Right lung (tissue), 5 donors: ENCODE results near the gene FAM184A. TPM values are rescaled to one million over a fixed set of nuclear protein-coding genes. Genes with fewer than 3 reads are reported as not detected.
A peak's percentile ranks its signal among the peaks of the same experiment; 100 is the strongest.

ENCODE experiments used
- DNase-seq, 2 donors: peaks; one replicate each; pipeline ENCODE4 v3.0.0-alpha.2; 2013
- polyA plus RNA-seq, 5 donors: library from polyadenylated mRNA; unstranded; fragments of 120-200 nt; gene quantifications; one replicate each; pipeline versions ENCODE4 v1.2.1 to v1.2.3, GENCODE V29; 2013; ENCODE audit warnings: inconsistent platforms in 1 of 5, low replicate concordance in 1 of 5; ENCODE audit not compliant: insufficient read length in 5 of 5, insufficient read depth in 1 of 5

The FAM184A gene
- polyA plus RNA-seq, 5 donors: 62.5 to 123 (median 89.6) TPM

- no peak for DNase-seq
Measured at GRCh38 chr6:119063491-119063890, 15.0 kb downstream of the FAM184A start.

GRCh38 chr6:119061215-119061614 lies 17.2 kb downstream of the FAM184A start:
- no peak for DNase-seq

GRCh38 chr6:119060255-119060907 lies 18.1 kb downstream of the FAM184A start:
- DNase-seq: no peak

GRCh38 chr6:119055069-119055468 lies 23.4 kb downstream of the FAM184A start:
- DNase-seq: no peak

GRCh38 chr6:119052987-119053386 lies 25.5 kb downstream of the FAM184A start:
- no peak for DNase-seq

GRCh38 chr6:119052292-119052889 lies 26.1 kb downstream of the FAM184A start:
- no peak for DNase-seq

- DNase-seq: no peak
Measured at GRCh38 chr6:119044255-119044654, 34.2 kb downstream of the FAM184A start.

GRCh38 chr6:119043783-119044182 lies 34.7 kb downstream of the FAM184A start:
- no peak for DNase-seq

- no peak for DNase-seq
Measured at GRCh38 chr6:119043265-119043664, 35.2 kb downstream of the FAM184A start.

- DNase-seq: peak; percentile 48 to 51
Measured at GRCh38 chr6:119040636-119041035, 37.8 kb downstream of the FAM184A start.

- DNase-seq: peak in 1 of 2 donors; percentile 6
Measured at GRCh38 chr6:119040229-119040628, 38.2 kb downstream of the FAM184A start.

- DNase-seq: no peak
Measured at GRCh38 chr6:119037941-119038623, 40.4 kb downstream of the FAM184A start.

GRCh38 chr6:119037264-119037663 lies 41.2 kb downstream of the FAM184A start:
- DNase-seq: no peak

GRCh38 chr6:119036081-119036480 lies 42.4 kb downstream of the FAM184A start:
- peak in 1 of 2 donors; percentile 23 for DNase-seq

GRCh38 chr6:119035459-119035858 lies 43.0 kb downstream of the FAM184A start:
- DNase-seq: no peak

GRCh38 chr6:119034827-119035458 lies 43.5 kb downstream of the FAM184A start:
- peak; percentile 24 to 29 for DNase-seq

- no peak for DNase-seq
Measured at GRCh38 chr6:119032428-119032827, 46.0 kb downstream of the FAM184A start.

GRCh38 chr6:119030759-119031158 lies 47.7 kb downstream of the FAM184A start:
- no peak for DNase-seq

GRCh38 chr6:119028091-119028490 lies 50.4 kb downstream of the FAM184A start:
- no peak for DNase-seq

GRCh38 chr6:119027465-119027864 lies 51.0 kb downstream of the FAM184A start:
- DNase-seq: no peak

- no peak for DNase-seq
Measured at GRCh38 chr6:119026822-119027221, 51.6 kb downstream of the FAM184A start.

- DNase-seq: no peak
Measured at GRCh38 chr6:119025793-119026192, 52.7 kb downstream of the FAM184A start.

- no peak for DNase-seq
Measured at GRCh38 chr6:119024111-119024510, 54.4 kb downstream of the FAM184A start.
